SK-N-SH (cell line): Measurements from ENCODE around the gene SNX12. TPM values are rescaled to one million over a fixed set of nuclear protein-coding genes. Genes with fewer than 3 reads are reported as not detected.

Source experiments
- CTCF ChIA-PET: fragments of 300-600, 350-600 bp; formaldehyde crosslinking; extraction: SDS; loops from one replicate; lab custom pipeline; 2021; lab: Yijun Ruan, JAX
- POLR2A ChIA-PET: fragments of 350-600 bp; sonication (Branson Sonifier 250); formaldehyde crosslinking; extraction: SDS; loops from one replicate; lab custom pipeline; 2020; ENCODE audit warnings: antibody characterized with exemption, inconsistent platforms; lab: Yijun Ruan, JAX
- DNase-seq: peaks from one replicate; pipeline ENCODE4 v3.0.0; 2012
- H2AFZ ChIP-seq: fragments of 200-600 bp; sonication (generic); 2 replicates; pipeline ENCODE4 v1.8.1; 2016; ENCODE audit warnings: antibody characterized with exemption, mild to moderate bottlenecking, low read depth
- H3F3A ChIP-seq: fragments of 200-600 bp; sonication (generic); replicated peaks from 2 replicates; pipeline ENCODE3; 2016; ENCODE audit warnings: antibody characterized with exemption, mild to moderate bottlenecking; ENCODE audit not compliant: insufficient read depth
- H3K27ac ChIP-seq, 2 experiments: fragments of 200-500 bp in 1 of 2; fragments of 200-600 bp in 1 of 2; sonication (Bioruptor generic) in 1 of 2; sonication (generic), shearing (Covaris generic) in 1 of 2; 2 replicates each; pipeline versions ENCODE4 v1.5.1 to v1.6.1; 2014 to 2016; ENCODE audit warnings: low read depth in 2 of 2, inconsistent platforms in 1 of 2, low read length in 1 of 2, mild to moderate bottlenecking in 1 of 2, mixed read lengths in 1 of 2
- H3K27me3 ChIP-seq: fragments of 200-600 bp; sonication (generic), shearing (Covaris generic); 2 replicates; pipeline ENCODE4 v1.6.1; 2016; ENCODE audit warnings: mixed run types; ENCODE audit not compliant: insufficient read depth
- H3K36me3 ChIP-seq, 2 experiments: fragments of 200-500 bp in 1 of 2; fragments of 200-600 bp in 1 of 2; sonication (Bioruptor generic) in 1 of 2; sonication (generic) in 1 of 2; replicated peaks in 1 of 2; 2 replicates each; pipeline versions ENCODE3 to v1.5.1; 2014 to 2016; ENCODE audit warnings: low read length in 1 of 2, mild to moderate bottlenecking in 1 of 2; ENCODE audit not compliant: insufficient read depth in 2 of 2, control insufficient read depth in 1 of 2
- H3K4me1 ChIP-seq, 2 experiments: fragments of 200-500 bp in 1 of 2; fragments of 200-600 bp in 1 of 2; sonication (Bioruptor generic) in 1 of 2; sonication (generic), shearing (Covaris generic) in 1 of 2; 2 replicates each; pipeline versions ENCODE4 v1.5.1 to v1.6.1; 2014 to 2016; ENCODE audit warnings: low read depth in 1 of 2, low read length in 1 of 2, mixed run types in 1 of 2; ENCODE audit not compliant: insufficient read depth in 2 of 2, control insufficient read depth in 1 of 2
- H3K4me2 ChIP-seq: fragments of 200-600 bp; sonication (generic), shearing (Covaris generic); 2 replicates; pipeline ENCODE4 v1.6.1; 2017; ENCODE audit warnings: mixed run types
- H3K4me3 ChIP-seq, 2 experiments: fragments of 200-500 bp in 1 of 2; fragments of 200-600 bp in 1 of 2; sonication (Bioruptor generic) in 1 of 2; sonication (generic), shearing (Covaris generic) in 1 of 2; 2 replicates each; pipeline versions ENCODE4 v1.5.1 to v1.8.1; 2014 to 2016; ENCODE audit warnings: low read depth in 2 of 2, inconsistent platforms in 1 of 2, low read length in 1 of 2, mild to moderate bottlenecking in 1 of 2, mixed read lengths in 1 of 2, moderate library complexity in 1 of 2
- H3K79me2 ChIP-seq: fragments of 200-600 bp; sonication (generic); 2 replicates; pipeline ENCODE4 v1.8.1; 2017; ENCODE audit warnings: mild to moderate bottlenecking; ENCODE audit not compliant: insufficient read depth
- H3K9ac ChIP-seq: fragments of 200-600 bp; sonication (generic); 2 replicates; pipeline ENCODE4 v1.6.1; 2017; ENCODE audit warnings: mixed run types
- H3K9me2 ChIP-seq: fragments of 200-600 bp; sonication (generic); 2 replicates; pipeline ENCODE4 v1.6.1; 2017; ENCODE audit warnings: mixed run types
- H3K9me3 ChIP-seq: fragments of 200-600 bp; sonication (generic); 2 replicates; pipeline ENCODE4 v1.6.1; 2017; ENCODE audit warnings: mixed run types, mild to moderate bottlenecking, moderate library complexity
- H4K20me1 ChIP-seq: fragments of 200-600 bp; sonication (generic); 2 replicates; pipeline ENCODE4 v1.6.1; 2017; ENCODE audit warnings: mild to moderate bottlenecking, mixed run types; ENCODE audit not compliant: insufficient read depth
- CHD2 ChIP-seq: fragments of 150-350 bp; IDR thresholded peaks from 2 replicates; pipeline ENCODE4 v1.6.1; 2018; ENCODE audit warnings: low read length; ENCODE audit not compliant: partially characterized antibody
- JUND ChIP-seq: IDR thresholded peaks from 2 replicates; pipeline ENCODE4 v1.4.0; 2012
- MEF2A ChIP-seq: IDR thresholded peaks from 2 replicates; pipeline ENCODE4 v1.4.0; 2012; ENCODE audit warnings: low read depth, borderline replicate concordance
- MXI1 ChIP-seq: IDR thresholded peaks from 2 replicates; pipeline ENCODE4 v1.6.1; 2012; ENCODE audit warnings: mild to moderate bottlenecking, low read depth, low read length, improper control_type of control experiment
- NFIC ChIP-seq: IDR thresholded peaks from 2 replicates; pipeline ENCODE4 v1.4.0; 2012; ENCODE audit warnings: borderline replicate concordance
- NRF1 ChIP-seq: IDR thresholded peaks from 2 replicates; pipeline ENCODE4 v1.6.1; 2012; ENCODE audit warnings: low read depth, mild to moderate bottlenecking, low read length
- RAD21 ChIP-seq: IDR thresholded peaks from 2 replicates; pipeline ENCODE4 v1.6.1; 2012; ENCODE audit warnings: mild to moderate bottlenecking, low read length
- RXRA ChIP-seq: IDR thresholded peaks from 2 replicates; pipeline ENCODE4 v1.4.0; 2012; ENCODE audit warnings: low read depth, mild to moderate bottlenecking, borderline replicate concordance
- SMC3 ChIP-seq: IDR thresholded peaks from 2 replicates; pipeline ENCODE4 v1.6.1; 2012; ENCODE audit warnings: low read depth, low read length, improper control_type of control experiment
- TEAD4 ChIP-seq: IDR thresholded peaks from 2 replicates; pipeline ENCODE4 v1.4.0; 2012; ENCODE audit warnings: mild to moderate bottlenecking, borderline replicate concordance; ENCODE audit not compliant: insufficient read depth
- WGBS: methylation state at CpG from one replicate; pipeline ENCODE4 v1.1.6; 2017; ENCODE audit warnings: low lambda C conversion rate; 5-methylcytosine and 5-hydroxymethylcytosine counted together
- polyA plus RNA-seq, 3 experiments: library from polyadenylated mRNA; depleted of rRNA; stranded (reverse); fragments of >200 nt; gene quantifications; 2 replicates each; pipeline ENCODE4 v1.2.3, GENCODE V29; 2012
- TF ChIP-seq, protein P1 (sequence below): fragments of 200-600 bp; sonication (generic); IDR thresholded peaks from 2 replicates; pipeline ENCODE4 v1.6.1; 2017; ENCODE audit warnings: antibody characterized with exemption, mild to moderate bottlenecking, moderate library complexity
- TF ChIP-seq, protein P2 (sequence below): fragments of 150-350 bp; IDR thresholded peaks from 2 replicates; pipeline ENCODE4 v1.6.1; 2017; ENCODE audit warnings: antibody characterized with exemption, low read length, low read depth, borderline replicate concordance
- TF ChIP-seq, protein P3 (sequence below): IDR thresholded peaks from 2 replicates; pipeline ENCODE4 v1.6.1; 2012; ENCODE audit warnings: mild to moderate bottlenecking, low read depth, low read length, moderate library complexity
- TF ChIP-seq, protein P4 (sequence below): fragments of 150-350 bp; IDR thresholded peaks from 2 replicates; pipeline ENCODE4 v1.6.1; 2016; ENCODE audit warnings: mild to moderate bottlenecking, low read depth, low read length

SNX12 gene
- polyA plus RNA-seq, 1 of the 3 experiments (the other 2 are of a cell fraction): 39.8 TPM

DNA sequence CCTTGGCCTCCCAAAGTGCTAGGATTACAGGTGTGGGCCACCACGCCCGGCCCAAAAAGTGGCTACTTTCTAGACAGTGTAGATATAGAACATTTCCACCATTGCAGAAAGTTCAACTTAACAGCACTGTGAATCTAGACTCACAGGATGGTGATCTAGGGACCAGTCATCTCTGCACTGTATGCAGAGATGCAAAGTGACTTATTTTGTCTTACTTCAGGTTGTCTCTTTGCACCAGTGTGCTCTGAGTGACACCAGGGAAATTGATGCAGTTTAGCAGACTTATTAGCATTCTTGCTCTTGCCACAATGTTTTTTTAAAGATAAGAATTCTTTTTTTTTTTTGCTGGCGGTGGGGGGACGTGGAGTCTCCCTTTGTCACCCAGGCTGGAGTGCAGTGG, 14.7 kb upstream of the SNX12 start:
- H3K27ac ChIP-seq: no peak overlapping the region
- 44% methylated on average over 4 of the region's 4 CpGs for WGBS

More for the DNA sequence above, 14.7 kb upstream of the SNX12 start:
- no peak overlapping the region for H3K9ac ChIP-seq
- H3K27me3 ChIP-seq: peaks cover 5% of the 10 kb centered on the region; the same call in 1 of the 2 replicates
- no peaks in the 10 kb centered on the region for H3K36me3 ChIP-seq
- no peak overlapping the region for H3K4me3 ChIP-seq
- POLR2A ChIA-PET: no interaction called here
- no peaks in the 10 kb centered on the region for H3K9me2 ChIP-seq
- H3K9me3 ChIP-seq: no peaks in the 10 kb centered on the region
- CTCF ChIA-PET: interaction anchor here (1.5 kb wide), 1 partner anchor 47 kb away, joined by 3 read pairs; no protein-coding TSS in a partner anchor
- H3K4me1 ChIP-seq: no peaks in the 10 kb centered on the region
- H3K4me2 ChIP-seq: no peak overlapping the region
- H3K79me2 ChIP-seq: no peaks in the 10 kb centered on the region
- no peak overlapping the region for H2AFZ ChIP-seq
- H4K20me1 ChIP-seq: no peaks in the 10 kb centered on the region
- H3F3A ChIP-seq: no peaks in the 10 kb centered on the region
- no peak for DNase-seq
- TF ChIP-seq MEF2A (no peak), SMC3 (no peak), NFIC (no peak), RAD21 (no peak), JUND (no peak), NRF1 (no peak), TEAD4 (no peak), CHD2 (no peak), MXI1 (no peak), RXRA (no peak)
- TF ChIP-seq, protein P1, sequence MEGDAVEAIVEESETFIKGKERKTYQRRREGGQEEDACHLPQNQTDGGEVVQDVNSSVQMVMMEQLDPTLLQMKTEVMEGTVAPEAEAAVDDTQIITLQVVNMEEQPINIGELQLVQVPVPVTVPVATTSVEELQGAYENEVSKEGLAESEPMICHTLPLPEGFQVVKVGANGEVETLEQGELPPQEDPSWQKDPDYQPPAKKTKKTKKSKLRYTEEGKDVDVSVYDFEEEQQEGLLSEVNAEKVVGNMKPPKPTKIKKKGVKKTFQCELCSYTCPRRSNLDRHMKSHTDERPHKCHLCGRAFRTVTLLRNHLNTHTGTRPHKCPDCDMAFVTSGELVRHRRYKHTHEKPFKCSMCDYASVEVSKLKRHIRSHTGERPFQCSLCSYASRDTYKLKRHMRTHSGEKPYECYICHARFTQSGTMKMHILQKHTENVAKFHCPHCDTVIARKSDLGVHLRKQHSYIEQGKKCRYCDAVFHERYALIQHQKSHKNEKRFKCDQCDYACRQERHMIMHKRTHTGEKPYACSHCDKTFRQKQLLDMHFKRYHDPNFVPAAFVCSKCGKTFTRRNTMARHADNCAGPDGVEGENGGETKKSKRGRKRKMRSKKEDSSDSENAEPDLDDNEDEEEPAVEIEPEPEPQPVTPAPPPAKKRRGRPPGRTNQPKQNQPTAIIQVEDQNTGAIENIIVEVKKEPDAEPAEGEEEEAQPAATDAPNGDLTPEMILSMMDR: no peak
- TF ChIP-seq, protein P2, sequence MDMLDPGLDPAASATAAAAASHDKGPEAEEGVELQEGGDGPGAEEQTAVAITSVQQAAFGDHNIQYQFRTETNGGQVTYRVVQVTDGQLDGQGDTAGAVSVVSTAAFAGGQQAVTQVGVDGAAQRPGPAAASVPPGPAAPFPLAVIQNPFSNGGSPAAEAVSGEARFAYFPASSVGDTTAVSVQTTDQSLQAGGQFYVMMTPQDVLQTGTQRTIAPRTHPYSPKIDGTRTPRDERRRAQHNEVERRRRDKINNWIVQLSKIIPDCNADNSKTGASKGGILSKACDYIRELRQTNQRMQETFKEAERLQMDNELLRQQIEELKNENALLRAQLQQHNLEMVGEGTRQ: no peak
- TF ChIP-seq, protein P3, sequence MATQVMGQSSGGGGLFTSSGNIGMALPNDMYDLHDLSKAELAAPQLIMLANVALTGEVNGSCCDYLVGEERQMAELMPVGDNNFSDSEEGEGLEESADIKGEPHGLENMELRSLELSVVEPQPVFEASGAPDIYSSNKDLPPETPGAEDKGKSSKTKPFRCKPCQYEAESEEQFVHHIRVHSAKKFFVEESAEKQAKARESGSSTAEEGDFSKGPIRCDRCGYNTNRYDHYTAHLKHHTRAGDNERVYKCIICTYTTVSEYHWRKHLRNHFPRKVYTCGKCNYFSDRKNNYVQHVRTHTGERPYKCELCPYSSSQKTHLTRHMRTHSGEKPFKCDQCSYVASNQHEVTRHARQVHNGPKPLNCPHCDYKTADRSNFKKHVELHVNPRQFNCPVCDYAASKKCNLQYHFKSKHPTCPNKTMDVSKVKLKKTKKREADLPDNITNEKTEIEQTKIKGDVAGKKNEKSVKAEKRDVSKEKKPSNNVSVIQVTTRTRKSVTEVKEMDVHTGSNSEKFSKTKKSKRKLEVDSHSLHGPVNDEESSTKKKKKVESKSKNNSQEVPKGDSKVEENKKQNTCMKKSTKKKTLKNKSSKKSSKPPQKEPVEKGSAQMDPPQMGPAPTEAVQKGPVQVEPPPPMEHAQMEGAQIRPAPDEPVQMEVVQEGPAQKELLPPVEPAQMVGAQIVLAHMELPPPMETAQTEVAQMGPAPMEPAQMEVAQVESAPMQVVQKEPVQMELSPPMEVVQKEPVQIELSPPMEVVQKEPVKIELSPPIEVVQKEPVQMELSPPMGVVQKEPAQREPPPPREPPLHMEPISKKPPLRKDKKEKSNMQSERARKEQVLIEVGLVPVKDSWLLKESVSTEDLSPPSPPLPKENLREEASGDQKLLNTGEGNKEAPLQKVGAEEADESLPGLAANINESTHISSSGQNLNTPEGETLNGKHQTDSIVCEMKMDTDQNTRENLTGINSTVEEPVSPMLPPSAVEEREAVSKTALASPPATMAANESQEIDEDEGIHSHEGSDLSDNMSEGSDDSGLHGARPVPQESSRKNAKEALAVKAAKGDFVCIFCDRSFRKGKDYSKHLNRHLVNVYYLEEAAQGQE: no peak
- TF ChIP-seq, protein P4, sequence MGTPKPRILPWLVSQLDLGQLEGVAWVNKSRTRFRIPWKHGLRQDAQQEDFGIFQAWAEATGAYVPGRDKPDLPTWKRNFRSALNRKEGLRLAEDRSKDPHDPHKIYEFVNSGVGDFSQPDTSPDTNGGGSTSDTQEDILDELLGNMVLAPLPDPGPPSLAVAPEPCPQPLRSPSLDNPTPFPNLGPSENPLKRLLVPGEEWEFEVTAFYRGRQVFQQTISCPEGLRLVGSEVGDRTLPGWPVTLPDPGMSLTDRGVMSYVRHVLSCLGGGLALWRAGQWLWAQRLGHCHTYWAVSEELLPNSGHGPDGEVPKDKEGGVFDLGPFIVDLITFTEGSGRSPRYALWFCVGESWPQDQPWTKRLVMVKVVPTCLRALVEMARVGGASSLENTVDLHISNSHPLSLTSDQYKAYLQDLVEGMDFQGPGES: no peak
